ENCODE results near the gene CRY2. TPM values are rescaled to one million over a fixed set of nuclear protein-coding genes. Genes with fewer than 3 reads are reported as not detected.
A peak's percentile ranks its signal among the peaks of the same experiment; 100 is the strongest.

CRY2 gene
- polyA plus RNA-seq, 1 of the 3 experiments (the other 2 are of a cell fraction) = 6.7 TPM

GRCh38 chr11:45804761-45805304 lies 42.4 kb upstream of the CRY2 start, which contains the start of gene SLC35C1:
TSS of gene SLC35C1 (plus strand) at chr11:45805149. CDS start at chr11:45805802, 653 bp downstream.
- H3F3A ChIP-seq (replicated peaks; ENCODE audit: insufficient read depth) = peaks cover 3% of the 10 kb centered on the region
- H3K9ac ChIP-seq = peak within 1 kb of the TSS; percentile 98
- peaks cover 37% of the 10 kb centered on the region for H4K20me1 ChIP-seq (ENCODE audit: insufficient read depth)
- peaks cover 9 to 25% of the 10 kb centered on the region in 2 experiments; a peak in 2 of 4 replicates for H3K4me1 ChIP-seq (ENCODE audit: control insufficient read depth in 1 of 2, insufficient read depth in 2 of 2, low read depth in 1 of 2, low read length in 1 of 2)
- peak; percentile 98 for DNase-seq
- ChIA-PET POLR2A (interaction anchor here (0.6 kb wide), 1 partner anchor 143 kb away, joined by 3 read pairs; no protein-coding TSS in a partner anchor), CTCF (interaction anchor here (0.6 to 3.5 kb wide), 3 partner anchors 9 to 161 kb away, joined by 3 to 18 read pairs (median 3); no protein-coding TSS in a partner anchor)
- H3K27me3 ChIP-seq (ENCODE audit: insufficient read depth) = no peaks in the 10 kb centered on the region
- WGBS (ENCODE audit: low lambda C conversion rate) = 1% methylated on average over 11 of the region's 49 CpGs
- H3K4me3 ChIP-seq (ENCODE audit: low read depth in 2 of 2, low read length in 1 of 2) = peak within 1 kb of the TSS; percentile 66 to 95
- H3K9me2 ChIP-seq = no peaks in the 10 kb centered on the region
- TF ChIP-seq NFIC (IDR thresholded peaks at IDR 0.05; ENCODE audit: borderline replicate concordance) (no peak; the same call in 1 of the 2 replicates), RXRA (IDR thresholded peaks at IDR 0.05; ENCODE audit: borderline replicate concordance, low read depth) (no peak), CHD2 (IDR thresholded peaks at IDR 0.05; ENCODE audit: low read length, partially characterized antibody) (peak; percentile 34), TAF1 (IDR thresholded peaks at IDR 0.05; ENCODE audit: borderline replicate concordance, low read depth, low read length) (peak; percentile 80), SIN3A (IDR thresholded peaks at IDR 0.05; ENCODE audit: borderline replicate concordance, low read depth, low read length) (0 out of 2 replicates have a peak, but pooled peaks have one; percentile 47), POLR2AphosphoS5 (IDR thresholded peaks at IDR 0.05; ENCODE audit: low read depth, low read length) (peak; percentile 79), USF1 (IDR thresholded peaks at IDR 0.05; ENCODE audit: borderline replicate concordance, low read depth) (peak; percentile 75), GABPA (IDR thresholded peaks at IDR 0.05; ENCODE audit: low read depth) (peak; percentile 57; the same call in 1 of the 2 replicates), FOXM1 (IDR thresholded peaks at IDR 0.05; ENCODE audit: low read depth) (no peak), MXI1 (IDR thresholded peaks at IDR 0.05; ENCODE audit: low read depth, low read length) (peak; percentile 91), RCOR1 (IDR thresholded peaks at IDR 0.05; ENCODE audit: low read length) (0 out of 2 replicates have a peak, but pooled peaks have one; percentile 14), TEAD4 (IDR thresholded peaks at IDR 0.05; ENCODE audit: borderline replicate concordance, insufficient read depth) (no peak), USF2 (IDR thresholded peaks at IDR 0.05; ENCODE audit: borderline replicate concordance, low read depth, low read length) (peak; percentile 52; the same call in 1 of the 2 replicates), ELF1 (IDR thresholded peaks at IDR 0.05) (peak; percentile 85)
- TF ChIP-seq, protein P1, sequence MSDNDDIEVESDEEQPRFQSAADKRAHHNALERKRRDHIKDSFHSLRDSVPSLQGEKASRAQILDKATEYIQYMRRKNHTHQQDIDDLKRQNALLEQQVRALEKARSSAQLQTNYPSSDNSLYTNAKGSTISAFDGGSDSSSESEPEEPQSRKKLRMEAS (IDR thresholded peaks at IDR 0.05; ENCODE audit: low read depth) = peak; percentile 88; the same call in 1 of the 2 replicates
- TF ChIP-seq, protein P2, sequence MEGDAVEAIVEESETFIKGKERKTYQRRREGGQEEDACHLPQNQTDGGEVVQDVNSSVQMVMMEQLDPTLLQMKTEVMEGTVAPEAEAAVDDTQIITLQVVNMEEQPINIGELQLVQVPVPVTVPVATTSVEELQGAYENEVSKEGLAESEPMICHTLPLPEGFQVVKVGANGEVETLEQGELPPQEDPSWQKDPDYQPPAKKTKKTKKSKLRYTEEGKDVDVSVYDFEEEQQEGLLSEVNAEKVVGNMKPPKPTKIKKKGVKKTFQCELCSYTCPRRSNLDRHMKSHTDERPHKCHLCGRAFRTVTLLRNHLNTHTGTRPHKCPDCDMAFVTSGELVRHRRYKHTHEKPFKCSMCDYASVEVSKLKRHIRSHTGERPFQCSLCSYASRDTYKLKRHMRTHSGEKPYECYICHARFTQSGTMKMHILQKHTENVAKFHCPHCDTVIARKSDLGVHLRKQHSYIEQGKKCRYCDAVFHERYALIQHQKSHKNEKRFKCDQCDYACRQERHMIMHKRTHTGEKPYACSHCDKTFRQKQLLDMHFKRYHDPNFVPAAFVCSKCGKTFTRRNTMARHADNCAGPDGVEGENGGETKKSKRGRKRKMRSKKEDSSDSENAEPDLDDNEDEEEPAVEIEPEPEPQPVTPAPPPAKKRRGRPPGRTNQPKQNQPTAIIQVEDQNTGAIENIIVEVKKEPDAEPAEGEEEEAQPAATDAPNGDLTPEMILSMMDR (IDR thresholded peaks at IDR 0.05) = peak; percentile 17; the same call in 1 of the 2 replicates
- H3K27ac ChIP-seq (ENCODE audit: low read depth in 2 of 2, low read length in 1 of 2) = peak within 1 kb of the TSS; percentile 78 to 85
- no peaks in the 10 kb centered on the region for H3K9me3 ChIP-seq
- peak within 1 kb of the TSS; percentile 91 for H2AFZ ChIP-seq (ENCODE audit: low read depth)
- H3K79me2 ChIP-seq (ENCODE audit: insufficient read depth) = peaks cover 45% of the 10 kb centered on the region
- peaks cover 11% of the 10 kb centered on the region in 2 experiments for H3K36me3 ChIP-seq (replicated peaks in 1 of 2; ENCODE audit: control insufficient read depth in 1 of 2, insufficient read depth in 2 of 2, low read length in 1 of 2)
- H3K4me2 ChIP-seq = peak within 1 kb of the TSS; percentile 98
